ENCODE data around the gene GNB1.

Gene GNB1

GRCh38 chr1:1908506-1908791 is 17.6 kb upstream of the GNB1 start:
- H3K9me2 ChIP-seq (replicated peaks; ENCODE audit: control insufficient read depth, low read length) = no peaks in the 10 kb centered on the region
- TF ChIP-seq EZH2phosphoT487 (IDR thresholded peaks at IDR 0.05; ENCODE audit: borderline replicate concordance, low read length) (no peak), CTCF (IDR thresholded peaks at IDR 0.05; ENCODE audit: low read depth, low read length, poor library complexity, severe bottlenecking) (no peak)
- H3K79me2 ChIP-seq (ENCODE audit: control insufficient read depth, low read length) = peaks cover 7% of the 10 kb centered on the region
- no peaks in the 10 kb centered on the region; the same call in 1 of the 2 replicates for H3F3A ChIP-seq (ENCODE audit: control insufficient read depth, insufficient read depth)
- H3K27me3 ChIP-seq (ENCODE audit: control insufficient read depth, low read length) = 0 out of 2 replicates have a peak, but pooled peaks cover 2% of the 10 kb centered on the region
- no peaks in the 10 kb centered on the region for H3K36me3 ChIP-seq (ENCODE audit: control insufficient read depth, low read length)
- no peaks in the 10 kb centered on the region for H3K9me3 ChIP-seq (ENCODE audit: control insufficient read depth, insufficient read depth, low read length)
- peak overlapping the region; percentile 81 for H3K4me3 ChIP-seq (ENCODE audit: low read length)
- H3K4me2 ChIP-seq (ENCODE audit: low read length) = peak overlapping the region; percentile 93
- peaks cover 40% of the 10 kb centered on the region for H3K4me1 ChIP-seq (ENCODE audit: control insufficient read depth, low read length)
- no peaks in the 10 kb centered on the region for H4K20me1 ChIP-seq (ENCODE audit: control insufficient read depth, insufficient read depth, low read depth, low read length)
- peak overlapping the region; percentile 65 for H3K27ac ChIP-seq (ENCODE audit: low read depth, low read length)

- H3K9me2 ChIP-seq (replicated peaks; ENCODE audit: control insufficient read depth, low read length) = no peaks in the 10 kb centered on the region
- no peaks in the 10 kb centered on the region for H4K20me1 ChIP-seq (ENCODE audit: control insufficient read depth, insufficient read depth, low read depth, low read length)
- TF ChIP-seq CTCF (IDR thresholded peaks at IDR 0.05; ENCODE audit: low read depth, low read length, poor library complexity, severe bottlenecking) (no peak), EZH2phosphoT487 (IDR thresholded peaks at IDR 0.05; ENCODE audit: borderline replicate concordance, low read length) (no peak)
- no peaks in the 10 kb centered on the region for H3K36me3 ChIP-seq (ENCODE audit: control insufficient read depth, low read length)
- 0 out of 2 replicates have a peak, but pooled peaks cover 2% of the 10 kb centered on the region for H3K27me3 ChIP-seq (ENCODE audit: control insufficient read depth, low read length)
- H3K79me2 ChIP-seq (ENCODE audit: control insufficient read depth, low read length) = peaks cover 7% of the 10 kb centered on the region
- peak overlapping the region; percentile 93 for H3K4me2 ChIP-seq (ENCODE audit: low read length)
- H3K27ac ChIP-seq (ENCODE audit: low read depth, low read length) = peak overlapping the region; percentile 65
- peak overlapping the region; percentile 81 for H3K4me3 ChIP-seq (ENCODE audit: low read length)
- H3F3A ChIP-seq (ENCODE audit: control insufficient read depth, insufficient read depth) = no peaks in the 10 kb centered on the region; the same call in 1 of the 2 replicates
- no peaks in the 10 kb centered on the region for H3K9me3 ChIP-seq (ENCODE audit: control insufficient read depth, insufficient read depth, low read length)
- H3K4me1 ChIP-seq (ENCODE audit: control insufficient read depth, low read length) = peaks cover 41% of the 10 kb centered on the region
Observed at GRCh38 chr1:1907098-1907736, 16.3 kb upstream of the GNB1 start.

GRCh38 chr1:1906185-1907097 is 15.6 kb upstream of the GNB1 start:
- H3F3A ChIP-seq (ENCODE audit: control insufficient read depth, insufficient read depth) = no peaks in the 10 kb centered on the region; the same call in 1 of the 2 replicates
- 0 out of 2 replicates have a peak, but pooled peaks cover under 1% of the 10 kb centered on the region for H3K27me3 ChIP-seq (ENCODE audit: control insufficient read depth, low read length)
- peaks cover 7% of the 10 kb centered on the region for H3K79me2 ChIP-seq (ENCODE audit: control insufficient read depth, low read length)
- peak overlapping the region; percentile 81; the same call in 1 of the 2 replicates for H3K4me3 ChIP-seq (ENCODE audit: low read length)
- no peaks in the 10 kb centered on the region for H3K9me2 ChIP-seq (replicated peaks; ENCODE audit: control insufficient read depth, low read length)
- H3K27ac ChIP-seq (ENCODE audit: low read depth, low read length) = peak overlapping the region; percentile 65
- H3K4me1 ChIP-seq (ENCODE audit: control insufficient read depth, low read length) = peaks cover 48% of the 10 kb centered on the region
- no peaks in the 10 kb centered on the region for H3K36me3 ChIP-seq (ENCODE audit: control insufficient read depth, low read length)
- H3K9me3 ChIP-seq (ENCODE audit: control insufficient read depth, insufficient read depth, low read length) = no peaks in the 10 kb centered on the region
- H4K20me1 ChIP-seq (ENCODE audit: control insufficient read depth, insufficient read depth, low read depth, low read length) = no peaks in the 10 kb centered on the region
- peak overlapping the region; percentile 93 for H3K4me2 ChIP-seq (ENCODE audit: low read length)
- TF ChIP-seq CTCF (IDR thresholded peaks at IDR 0.05; ENCODE audit: low read depth, low read length, poor library complexity, severe bottlenecking) (peak; percentile 97), EZH2phosphoT487 (IDR thresholded peaks at IDR 0.05; ENCODE audit: borderline replicate concordance, low read length) (no peak)

All from DOHH2 (cell line).